Cerebellar nuclear complex (tissue), 1 donor: ENCODE measurements around the gene CSNK1G1.
"Not testable (repeated sequence)": the region's sequence is repeated elsewhere in the genome, so short reads cannot be mapped to it uniquely, and the experiment has no call there.

Experiments used
- DNase-seq, 2 experiments: peaks; one replicate each; lab custom pipeline; 2025; lab: John Stamatoyannopoulos, UW

CSNK1G1 gene

GRCh38 chr15:64349375-64349774 lies 6.6 kb downstream of the CSNK1G1 start:
- DNase-seq: no peak

- no peak for DNase-seq
Observed at GRCh38 chr15:64348455-64348854, 7.5 kb downstream of the CSNK1G1 start.

GRCh38 chr15:64346242-64346641 lies 9.7 kb downstream of the CSNK1G1 start:
- not testable (repeated sequence) for DNase-seq

GRCh38 chr15:64344651-64345294 lies 11.2 kb downstream of the CSNK1G1 start:
- no peak for DNase-seq

- DNase-seq: no peak
Observed at GRCh38 chr15:64343841-64344240, 12.1 kb downstream of the CSNK1G1 start.

GRCh38 chr15:64343222-64343621 lies 12.8 kb downstream of the CSNK1G1 start:
- no peak for DNase-seq

- no peak for DNase-seq
Observed at GRCh38 chr15:64341961-64342360, 14.0 kb downstream of the CSNK1G1 start.

- DNase-seq: no peak
Observed at GRCh38 chr15:64340355-64340754, 15.6 kb downstream of the CSNK1G1 start.

GRCh38 chr15:64337761-64338160 lies 18.2 kb downstream of the CSNK1G1 start:
- no peak for DNase-seq

GRCh38 chr15:64333986-64334929 lies 21.7 kb downstream of the CSNK1G1 start:
- no peak for DNase-seq

- no peak for DNase-seq
Observed at GRCh38 chr15:64333516-64333915, 22.5 kb downstream of the CSNK1G1 start.

- DNase-seq: not testable (repeated sequence)
Observed at GRCh38 chr15:64331668-64332067, 24.3 kb downstream of the CSNK1G1 start.

GRCh38 chr15:64326975-64327374 lies 29.0 kb downstream of the CSNK1G1 start:
- not testable (repeated sequence) for DNase-seq

- not testable (repeated sequence) for DNase-seq
Observed at GRCh38 chr15:64326458-64326857, 29.5 kb downstream of the CSNK1G1 start.

- no peak for DNase-seq
Observed at GRCh38 chr15:64324165-64324877, 31.7 kb downstream of the CSNK1G1 start.

- DNase-seq: no peak
Observed at GRCh38 chr15:64315216-64315615, 40.8 kb downstream of the CSNK1G1 start.

- no peak for DNase-seq
Observed at GRCh38 chr15:64314456-64314855, 41.5 kb downstream of the CSNK1G1 start.

- no peak for DNase-seq
Observed at GRCh38 chr15:64311566-64311965, 44.4 kb downstream of the CSNK1G1 start.

- DNase-seq: no peak
Observed at GRCh38 chr15:64310036-64310435, 45.9 kb downstream of the CSNK1G1 start.

GRCh38 chr15:64305261-64305660 lies 50.7 kb downstream of the CSNK1G1 start:
- no peak for DNase-seq

- no peak for DNase-seq
Observed at GRCh38 chr15:64289550-64289949, 66.4 kb downstream of the CSNK1G1 start.

GRCh38 chr15:64288999-64289398 lies 67.0 kb downstream of the CSNK1G1 start:
- DNase-seq: no peak

GRCh38 chr15:64288577-64288976 lies 67.4 kb downstream of the CSNK1G1 start:
- DNase-seq: no peak
